ENCODE results near the gene SUFU. TPM values are rescaled to one million over a fixed set of nuclear protein-coding genes. Genes with fewer than 3 reads are reported as not detected.

The SUFU gene
- total and polyA plus RNA-seq, 4 donors = 3.5 to 14.8 (median 9.8) TPM

DNA sequence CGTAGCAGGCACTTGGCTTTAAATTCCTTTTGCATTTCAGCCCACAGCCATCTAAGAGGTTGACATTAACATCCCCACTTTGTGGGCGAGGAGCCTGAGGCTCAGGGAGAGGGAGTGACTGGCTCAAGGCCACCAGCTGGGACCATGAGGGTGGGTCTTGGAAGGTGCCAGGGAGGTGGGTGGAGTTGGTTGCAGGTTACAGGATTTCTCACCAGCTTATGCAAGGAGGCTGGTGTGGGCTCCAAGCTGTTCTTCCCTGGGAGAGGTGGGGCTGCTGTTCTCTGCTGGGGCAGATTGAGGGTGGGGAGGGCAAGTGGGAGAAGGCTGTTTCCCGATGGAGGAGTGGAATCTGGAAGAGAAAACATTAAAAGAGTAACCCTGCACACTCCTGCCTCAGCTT is 38.3 kb upstream of the SUFU start:
- Histone ChIP-seq H3K27ac (ENCODE audit: low read depth in 1 of 2, low read length in 1 of 2) (no peak overlapping the region), H3K36me3 (ENCODE audit: control insufficient read depth in 4 of 4, insufficient read depth in 4 of 4, low read length in 4 of 4) (peaks cover 0 to 4% (median 0%) of the 10 kb centered on the region in 4 donors), H3K27me3 (ENCODE audit: control insufficient read depth in 3 of 3, insufficient read depth in 3 of 3, low read length in 2 of 3) (peaks cover 0 to 3% (median 0%) of the 10 kb centered on the region in 3 donors), H3K9me3 (ENCODE audit: control insufficient read depth in 4 of 4, insufficient read depth in 3 of 4, low read length in 3 of 4) (no peaks in the 10 kb centered on the region), H3K4me1 (ENCODE audit: control insufficient read depth in 5 of 5, insufficient read depth in 5 of 5, low read length in 5 of 5) (peaks cover 0 to 16% (median 7%) of the 10 kb centered on the region in 5 donors), H3K9ac (ENCODE audit: insufficient read depth in 1 of 2, low read length in 2 of 2) (no peak overlapping the region), H3K4me3 (no peak overlapping the region)
- WGBS, 2 donors = 66 to 79% methylated on average over 3 of the region's 3 CpGs
- no peak for DNase-seq
- TF ChIP-seq, protein P1, sequence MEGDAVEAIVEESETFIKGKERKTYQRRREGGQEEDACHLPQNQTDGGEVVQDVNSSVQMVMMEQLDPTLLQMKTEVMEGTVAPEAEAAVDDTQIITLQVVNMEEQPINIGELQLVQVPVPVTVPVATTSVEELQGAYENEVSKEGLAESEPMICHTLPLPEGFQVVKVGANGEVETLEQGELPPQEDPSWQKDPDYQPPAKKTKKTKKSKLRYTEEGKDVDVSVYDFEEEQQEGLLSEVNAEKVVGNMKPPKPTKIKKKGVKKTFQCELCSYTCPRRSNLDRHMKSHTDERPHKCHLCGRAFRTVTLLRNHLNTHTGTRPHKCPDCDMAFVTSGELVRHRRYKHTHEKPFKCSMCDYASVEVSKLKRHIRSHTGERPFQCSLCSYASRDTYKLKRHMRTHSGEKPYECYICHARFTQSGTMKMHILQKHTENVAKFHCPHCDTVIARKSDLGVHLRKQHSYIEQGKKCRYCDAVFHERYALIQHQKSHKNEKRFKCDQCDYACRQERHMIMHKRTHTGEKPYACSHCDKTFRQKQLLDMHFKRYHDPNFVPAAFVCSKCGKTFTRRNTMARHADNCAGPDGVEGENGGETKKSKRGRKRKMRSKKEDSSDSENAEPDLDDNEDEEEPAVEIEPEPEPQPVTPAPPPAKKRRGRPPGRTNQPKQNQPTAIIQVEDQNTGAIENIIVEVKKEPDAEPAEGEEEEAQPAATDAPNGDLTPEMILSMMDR (IDR thresholded peaks at IDR 0.05; ENCODE audit: control extremely low read depth, extremely low read depth) = no peak
- ATAC-seq (ENCODE audit: insufficient read depth, low FRiP score) = no peak

DNA sequence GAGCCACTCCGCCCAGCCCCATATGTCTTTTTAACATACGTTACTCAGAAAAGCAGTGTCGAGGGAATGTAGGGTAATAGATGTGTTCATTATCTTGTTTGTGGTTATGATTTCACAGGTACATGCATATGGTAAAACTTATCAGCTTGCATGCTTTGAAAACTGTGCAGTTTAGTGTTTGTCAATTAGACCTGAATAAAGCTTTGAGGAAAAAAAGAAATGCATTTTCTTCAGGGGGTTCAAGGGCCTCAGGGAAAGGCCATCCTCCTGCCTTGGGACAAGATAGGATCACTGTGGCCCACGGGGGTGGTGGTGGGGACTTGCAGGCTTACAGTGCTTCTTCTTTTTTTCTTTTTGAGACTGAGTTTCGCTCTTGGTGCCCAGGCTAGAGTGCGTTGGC is 36.5 kb upstream of the SUFU start:
- no peak overlapping the region for H3K4me3 ChIP-seq
- DNase-seq (no peak), ATAC-seq (ENCODE audit: insufficient read depth, low FRiP score) (no peak)
- H3K27me3 ChIP-seq (ENCODE audit: control insufficient read depth in 3 of 3, insufficient read depth in 3 of 3, low read length in 2 of 3) = peaks cover 0 to under 1% (median 0%) of the 10 kb centered on the region in 3 donors
- H3K27ac ChIP-seq (ENCODE audit: low read depth in 1 of 2, low read length in 1 of 2) = no peak overlapping the region
- no peak overlapping the region for H3K9ac ChIP-seq (ENCODE audit: insufficient read depth in 1 of 2, low read length in 2 of 2)
- WGBS, 2 donors = 75 to 81% methylated on average over 6 of the region's 6 CpGs
- peaks cover 0 to 10% (median 0%) of the 10 kb centered on the region in 4 donors for H3K36me3 ChIP-seq (ENCODE audit: control insufficient read depth in 4 of 4, insufficient read depth in 4 of 4, low read length in 4 of 4)
- no peaks in the 10 kb centered on the region for H3K9me3 ChIP-seq (ENCODE audit: control insufficient read depth in 4 of 4, insufficient read depth in 3 of 4, low read length in 3 of 4)
- H3K4me1 ChIP-seq (ENCODE audit: control insufficient read depth in 5 of 5, insufficient read depth in 5 of 5, low read length in 5 of 5) = peaks cover 0 to 4% (median 1%) of the 10 kb centered on the region in 5 donors
- TF ChIP-seq, protein P1 (IDR thresholded peaks at IDR 0.05; ENCODE audit: control extremely low read depth, extremely low read depth) = no peak

DNA sequence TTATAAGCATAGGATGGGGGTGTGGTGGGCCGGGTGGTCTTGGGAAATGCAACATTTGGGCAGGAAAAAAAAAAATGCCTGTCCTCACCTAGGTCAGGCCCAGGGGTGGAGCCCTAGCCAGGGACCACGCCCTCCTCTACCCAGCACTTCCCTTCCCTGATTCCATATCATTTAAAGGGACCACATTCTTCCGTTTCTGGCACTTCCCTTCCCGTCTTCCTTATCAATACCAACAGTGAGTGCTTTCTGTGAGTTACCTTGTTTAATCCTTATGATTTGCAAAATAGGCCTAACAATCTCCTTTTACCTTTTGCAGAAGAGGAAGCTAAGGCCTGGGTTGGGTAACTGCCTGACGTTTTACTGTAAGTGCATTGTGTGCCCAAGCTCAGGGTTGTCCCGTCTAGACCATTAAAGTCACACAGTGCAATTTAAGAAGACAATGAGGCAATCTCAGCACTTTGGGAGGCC is 35.8 kb upstream of the SUFU start:
- no peak for ATAC-seq (ENCODE audit: insufficient read depth, low FRiP score)
- Histone ChIP-seq H3K27ac (ENCODE audit: low read depth in 1 of 2, low read length in 1 of 2) (no peak overlapping the region), H3K9me3 (ENCODE audit: control insufficient read depth in 4 of 4, insufficient read depth in 3 of 4, low read length in 3 of 4) (no peaks in the 10 kb centered on the region), H3K9ac (ENCODE audit: insufficient read depth in 1 of 2, low read length in 2 of 2) (no peak overlapping the region), H3K4me3 (no peak overlapping the region), H3K36me3 (ENCODE audit: control insufficient read depth in 4 of 4, insufficient read depth in 4 of 4, low read length in 4 of 4) (peaks cover 0 to 12% (median 0%) of the 10 kb centered on the region in 4 donors), H3K4me1 (ENCODE audit: control insufficient read depth in 5 of 5, insufficient read depth in 5 of 5, low read length in 5 of 5) (peaks cover 0 to 1% (median 0%) of the 10 kb centered on the region in 5 donors), H3K27me3 (ENCODE audit: control insufficient read depth in 3 of 3, insufficient read depth in 3 of 3, low read length in 2 of 3) (no peaks in the 10 kb centered on the region)
- WGBS, 2 donors = 30 to 45% methylated on average over 6 of the region's 6 CpGs
- TF ChIP-seq, protein P1 (IDR thresholded peaks at IDR 0.05; ENCODE audit: control extremely low read depth, extremely low read depth) = no peak
- no peak for DNase-seq

DNA sequence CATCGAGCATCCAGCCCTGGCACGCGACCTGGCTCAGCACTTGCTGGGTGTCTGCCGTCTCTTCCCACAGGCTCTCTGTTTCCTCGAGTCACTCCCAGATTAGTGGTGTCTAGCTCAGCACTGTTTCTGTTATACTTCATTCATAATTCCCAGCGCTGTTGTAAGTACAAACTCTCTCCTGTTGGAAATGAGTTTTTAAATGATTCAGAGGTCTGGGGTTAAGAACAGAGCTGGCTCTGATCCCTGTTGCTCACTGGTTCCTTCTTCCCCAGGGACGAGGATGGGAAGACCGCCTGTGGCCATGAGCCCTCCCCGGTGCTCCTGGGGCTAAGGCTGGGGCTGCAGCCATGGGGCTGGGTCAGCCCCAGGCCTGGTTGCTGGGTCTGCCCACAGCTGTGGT is 35.1 kb upstream of the SUFU start:
- WGBS, 2 donors = 86 to 90% methylated on average over 8 to 9 of the region's 9 CpGs
- Histone ChIP-seq H3K27ac (ENCODE audit: low read depth in 1 of 2, low read length in 1 of 2) (peak overlapping the region in 1 of 2 donors; percentile 72), H3K4me3 (no peak overlapping the region), H3K9ac (ENCODE audit: insufficient read depth in 1 of 2, low read length in 2 of 2) (no peak overlapping the region), H3K4me1 (ENCODE audit: control insufficient read depth in 5 of 5, insufficient read depth in 5 of 5, low read length in 5 of 5) (peaks cover 0 to 1% (median 0%) of the 10 kb centered on the region in 5 donors), H3K9me3 (ENCODE audit: control insufficient read depth in 4 of 4, insufficient read depth in 3 of 4, low read length in 3 of 4) (no peaks in the 10 kb centered on the region), H3K36me3 (ENCODE audit: control insufficient read depth in 4 of 4, insufficient read depth in 4 of 4, low read length in 4 of 4) (peaks cover 0 to 15% (median 0%) of the 10 kb centered on the region in 4 donors), H3K27me3 (ENCODE audit: control insufficient read depth in 3 of 3, insufficient read depth in 3 of 3, low read length in 2 of 3) (no peaks in the 10 kb centered on the region)
- no peak for ATAC-seq (ENCODE audit: insufficient read depth, low FRiP score)
- TF ChIP-seq, protein P1 (IDR thresholded peaks at IDR 0.05; ENCODE audit: control extremely low read depth, extremely low read depth) = no peak
- no peak for DNase-seq

Measured in lung (tissue), 12 donors.